Transverse colon (tissue), 4 donors: ENCODE results near the gene SPTBN2.

Experiments
- POLR2AphosphoS5 ChIP-seq, 3 donors: sonication (generic); formaldehyde crosslinking; IDR thresholded peaks; one replicate each; pipeline ENCODE4 v1.6.1; 2016; ENCODE audit warnings: antibody characterized with exemption in 3 of 3
- TF ChIP-seq, protein P1 (sequence below), 5 experiments: fragments of 200-600 bp in 3 of 5; fragments of 450-650 bp in 2 of 5; sonication (generic) in 3 of 5; IDR thresholded peaks; 1 replicate in 2 of 5; 2 replicates in 3 of 5; pipeline ENCODE4 v1.5.1; 2016 to 2017; ENCODE audit warnings: antibody characterized with exemption in 5 of 5, inconsistent platforms in 3 of 5, mild to moderate bottlenecking in 2 of 5, moderate library complexity in 1 of 5

DNA sequence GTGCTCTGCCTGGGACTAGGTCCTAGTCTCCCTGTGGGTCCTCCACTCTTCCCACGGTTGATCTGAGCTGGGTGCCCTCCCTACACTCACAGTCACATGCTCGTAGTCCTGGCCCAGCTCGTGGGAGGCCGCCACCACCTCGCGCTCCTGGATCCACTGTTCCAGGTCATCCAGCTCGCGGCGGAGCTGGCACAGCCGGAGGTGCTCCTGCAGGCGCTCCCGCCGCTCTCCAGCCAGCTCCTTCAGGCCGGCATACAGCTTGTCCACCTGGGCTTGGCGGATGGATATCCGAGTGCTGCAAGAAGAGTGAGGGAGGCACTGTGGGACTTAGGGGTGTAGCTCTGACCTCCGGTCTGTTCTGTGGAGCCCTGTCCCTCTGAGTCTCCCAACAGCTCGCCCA is 36.6 kb downstream of the SPTBN2 start:
- no peak for TF ChIP-seq POLR2AphosphoS5 (IDR thresholded peaks at IDR 0.05)
- TF ChIP-seq, protein P1, sequence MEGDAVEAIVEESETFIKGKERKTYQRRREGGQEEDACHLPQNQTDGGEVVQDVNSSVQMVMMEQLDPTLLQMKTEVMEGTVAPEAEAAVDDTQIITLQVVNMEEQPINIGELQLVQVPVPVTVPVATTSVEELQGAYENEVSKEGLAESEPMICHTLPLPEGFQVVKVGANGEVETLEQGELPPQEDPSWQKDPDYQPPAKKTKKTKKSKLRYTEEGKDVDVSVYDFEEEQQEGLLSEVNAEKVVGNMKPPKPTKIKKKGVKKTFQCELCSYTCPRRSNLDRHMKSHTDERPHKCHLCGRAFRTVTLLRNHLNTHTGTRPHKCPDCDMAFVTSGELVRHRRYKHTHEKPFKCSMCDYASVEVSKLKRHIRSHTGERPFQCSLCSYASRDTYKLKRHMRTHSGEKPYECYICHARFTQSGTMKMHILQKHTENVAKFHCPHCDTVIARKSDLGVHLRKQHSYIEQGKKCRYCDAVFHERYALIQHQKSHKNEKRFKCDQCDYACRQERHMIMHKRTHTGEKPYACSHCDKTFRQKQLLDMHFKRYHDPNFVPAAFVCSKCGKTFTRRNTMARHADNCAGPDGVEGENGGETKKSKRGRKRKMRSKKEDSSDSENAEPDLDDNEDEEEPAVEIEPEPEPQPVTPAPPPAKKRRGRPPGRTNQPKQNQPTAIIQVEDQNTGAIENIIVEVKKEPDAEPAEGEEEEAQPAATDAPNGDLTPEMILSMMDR (IDR thresholded peaks at IDR 0.05): no peak
